GM18858 (cell line): ENCODE data around the gene ZBTB16.

Source experiments
- ATAC-seq: cut with Tn5 transposase; IDR thresholded peaks from one replicate; pipeline ENCODE4 v1.9.1; 2021; ENCODE audit not compliant: unreplicated experiment

The ZBTB16 gene

DNA sequence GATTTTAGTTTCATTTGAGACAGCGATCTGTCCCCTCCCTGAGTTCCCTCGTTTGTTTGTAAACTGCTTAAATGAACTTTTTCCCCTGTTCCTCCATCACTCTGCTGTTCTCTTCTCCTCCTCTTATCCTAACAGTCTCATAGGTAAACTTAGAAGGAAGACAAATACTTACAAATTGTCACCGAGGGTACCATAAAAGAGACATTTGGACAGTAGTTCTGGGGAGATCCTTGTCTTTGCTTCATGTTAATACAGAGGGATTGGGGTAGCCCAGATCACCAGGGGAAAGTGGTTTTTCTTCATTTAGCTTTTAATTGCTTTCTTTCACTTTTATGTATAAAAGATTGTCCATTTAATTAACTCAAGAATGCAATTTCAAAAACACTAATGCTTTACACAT lies 46.1 kb downstream of the ZBTB16 start:
- no peak for ATAC-seq

DNA sequence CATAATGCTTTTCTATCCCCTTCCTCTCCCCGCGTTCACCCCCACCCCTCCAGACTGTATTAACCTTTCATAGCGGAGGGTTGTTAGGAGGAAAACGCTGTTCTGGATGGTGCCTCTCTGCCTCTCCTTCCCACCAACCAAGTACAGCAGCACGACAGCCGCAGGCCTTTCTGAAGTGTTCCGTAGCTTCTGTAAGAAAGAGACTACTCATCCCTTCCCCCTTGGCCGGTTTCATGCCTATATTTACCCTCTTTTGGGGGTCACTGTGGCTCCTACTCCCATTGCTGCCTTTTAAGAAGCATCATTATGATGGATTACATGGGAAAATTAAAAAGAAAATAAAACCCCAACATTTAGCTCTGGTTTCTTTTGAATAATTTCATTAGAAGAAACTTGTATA lies 46.5 kb downstream of the ZBTB16 start:
- no peak for ATAC-seq

DNA sequence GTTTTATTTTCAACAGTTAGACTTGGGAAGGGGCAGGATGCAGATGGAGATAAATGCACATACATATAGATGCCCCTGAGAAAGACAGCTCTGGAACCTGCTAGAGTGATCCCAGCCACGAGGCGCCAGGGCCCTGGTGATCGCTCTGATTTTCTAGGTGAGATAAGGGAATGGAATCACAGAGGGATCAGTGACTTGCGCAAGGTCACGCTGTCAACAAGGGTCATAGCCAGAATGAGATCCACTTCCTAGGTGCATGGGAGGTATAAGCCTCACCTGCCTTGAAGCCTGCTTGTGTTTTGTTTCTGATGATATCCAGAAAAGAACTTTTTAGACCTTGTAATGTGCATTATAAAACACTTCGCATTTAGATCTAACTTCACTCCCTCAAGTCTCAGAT lies 47.5 kb downstream of the ZBTB16 start:
- no peak for ATAC-seq

DNA sequence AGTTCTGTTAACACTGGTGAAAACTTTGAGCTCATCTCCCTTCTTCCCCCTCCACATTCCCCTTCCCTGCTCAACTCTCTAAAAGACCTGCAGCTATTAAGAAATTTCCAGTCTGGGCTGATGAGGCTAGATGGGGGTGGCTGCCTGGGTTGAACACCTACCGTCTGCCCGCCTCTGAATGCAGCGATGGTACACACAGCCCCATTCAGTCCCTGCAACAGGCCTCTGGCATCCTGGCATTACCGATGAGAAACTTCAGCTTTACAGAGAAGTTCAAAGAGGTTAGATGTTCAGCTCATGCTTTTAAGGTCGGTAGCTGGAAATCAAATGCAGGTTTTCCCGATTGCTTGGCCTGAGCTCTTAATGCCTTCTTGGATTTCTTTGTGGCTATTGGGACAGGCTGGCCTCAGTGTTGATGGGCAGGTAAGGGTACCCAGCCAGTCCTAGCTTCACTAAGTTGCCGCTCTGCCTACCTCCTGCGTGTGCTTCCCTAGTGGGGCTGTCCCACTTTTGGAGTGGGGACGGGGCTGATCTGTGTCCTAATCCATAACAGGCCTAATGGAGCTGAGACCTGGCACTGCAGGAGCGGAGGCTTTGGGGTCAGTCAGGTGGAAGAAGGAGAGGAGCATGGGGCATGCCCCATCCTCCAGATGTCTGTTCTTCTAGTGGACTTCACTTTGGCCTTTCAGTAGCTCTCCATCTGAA lies 49.1 kb downstream of the ZBTB16 start:
- no peak for ATAC-seq

DNA sequence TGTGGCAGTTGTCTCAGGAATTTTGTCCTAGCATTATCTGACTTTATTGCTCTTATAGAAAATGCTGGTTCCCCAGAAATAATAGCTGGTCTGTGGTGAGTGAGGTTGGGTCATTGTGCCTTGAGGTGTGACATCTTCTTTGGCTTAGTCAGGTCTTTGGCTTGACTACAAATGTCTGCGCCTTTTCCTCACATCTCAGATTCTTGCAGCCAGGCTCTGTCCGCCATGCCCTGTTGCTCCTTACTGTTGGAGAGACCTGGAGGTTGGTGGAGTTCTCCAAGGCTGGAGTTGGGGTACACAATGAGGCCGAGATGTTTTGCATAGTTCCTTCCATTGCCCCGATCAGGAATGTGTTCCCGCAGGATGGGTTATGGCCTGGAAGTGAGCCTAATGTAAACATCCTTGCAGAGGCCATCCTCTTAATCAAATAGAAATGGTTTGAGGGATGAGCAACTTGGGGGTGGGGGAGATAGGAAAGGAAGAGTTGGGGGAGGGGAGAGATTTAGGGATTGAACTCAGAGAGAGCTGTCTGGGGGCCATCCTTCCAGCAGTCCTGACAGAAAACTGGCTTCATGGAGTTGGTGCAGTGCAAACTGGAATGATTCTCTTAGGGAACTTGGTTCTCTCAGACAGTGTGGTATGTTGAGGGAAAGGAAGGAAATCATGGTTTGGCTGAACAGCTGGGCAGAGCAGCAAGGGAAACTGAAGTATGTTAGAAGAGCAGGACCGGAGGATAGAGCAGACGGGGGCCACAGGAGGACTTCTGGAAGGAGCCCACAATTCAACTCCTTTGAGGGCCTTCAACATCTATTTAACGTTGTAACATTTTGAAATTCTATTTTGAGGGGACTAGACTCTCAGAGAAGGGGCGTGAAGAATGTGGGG lies 49.9 kb downstream of the ZBTB16 start:
- ATAC-seq, result no peak

DNA sequence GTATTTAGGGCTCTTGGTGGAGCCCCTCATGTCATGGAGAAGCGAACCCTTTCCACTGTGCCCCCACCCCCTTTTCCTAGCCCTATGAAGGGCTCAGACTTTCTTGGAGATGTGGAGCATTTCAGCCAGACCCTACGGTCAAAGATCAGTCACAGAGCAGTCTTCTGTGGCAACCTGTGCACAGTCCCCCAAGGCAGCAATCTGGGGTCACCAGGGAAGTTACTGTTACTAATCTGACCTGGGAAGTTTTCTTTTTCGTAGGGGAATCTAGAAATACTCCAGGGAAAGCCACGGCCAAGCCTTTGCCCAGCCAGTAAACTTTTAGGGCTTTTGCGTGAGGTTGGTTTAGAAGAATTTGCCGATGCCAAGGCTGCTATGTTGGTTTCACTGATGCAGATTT lies 50.6 kb downstream of the ZBTB16 start:
- ATAC-seq, result no peak

DNA sequence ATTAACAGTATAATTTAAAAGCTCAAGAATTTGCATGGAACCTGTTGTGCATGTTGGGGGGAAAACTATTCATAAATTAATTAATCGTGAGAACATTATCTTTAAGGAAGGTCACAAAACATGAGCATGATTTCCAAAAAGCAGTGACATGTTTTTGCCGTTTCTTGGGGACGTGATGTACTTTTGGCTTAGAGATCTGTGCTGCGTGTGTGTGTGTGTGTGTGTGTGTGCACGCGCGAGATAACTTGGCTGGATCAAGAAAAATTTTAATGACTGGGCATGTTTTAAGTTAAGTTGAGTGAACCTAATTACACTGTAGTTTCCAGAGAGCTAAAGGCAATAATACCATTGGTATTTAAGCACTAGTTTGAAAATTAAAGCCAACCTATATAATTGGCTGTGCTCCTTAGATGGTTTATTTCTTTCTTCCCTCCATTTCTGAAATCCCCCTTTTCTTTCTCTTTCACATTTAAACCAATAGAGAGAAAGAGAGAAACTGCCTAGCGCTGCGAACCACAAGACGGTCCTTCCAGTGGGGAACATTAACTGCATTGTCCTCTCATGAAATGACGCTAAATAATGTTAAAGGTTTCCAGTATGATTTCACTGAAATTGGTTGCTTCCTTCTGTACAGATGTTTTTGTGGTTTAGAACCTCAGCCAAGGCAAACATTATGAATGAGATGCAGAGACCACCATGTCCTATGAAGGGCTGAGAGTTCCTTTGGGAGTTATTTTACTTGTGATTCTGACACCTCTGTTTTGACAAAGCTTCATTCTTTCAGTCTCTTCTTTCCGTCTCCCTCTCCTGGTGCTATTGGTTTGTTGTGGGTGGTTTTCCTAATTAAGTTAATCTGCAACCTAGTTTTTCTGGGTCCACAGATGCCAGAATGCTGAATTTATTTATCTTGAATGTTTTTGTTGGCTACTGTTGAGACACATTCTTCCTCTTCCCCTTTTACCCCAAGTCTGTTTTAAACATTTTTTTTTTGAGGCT lies 51.7 kb downstream of the ZBTB16 start:
- no peak for ATAC-seq

DNA sequence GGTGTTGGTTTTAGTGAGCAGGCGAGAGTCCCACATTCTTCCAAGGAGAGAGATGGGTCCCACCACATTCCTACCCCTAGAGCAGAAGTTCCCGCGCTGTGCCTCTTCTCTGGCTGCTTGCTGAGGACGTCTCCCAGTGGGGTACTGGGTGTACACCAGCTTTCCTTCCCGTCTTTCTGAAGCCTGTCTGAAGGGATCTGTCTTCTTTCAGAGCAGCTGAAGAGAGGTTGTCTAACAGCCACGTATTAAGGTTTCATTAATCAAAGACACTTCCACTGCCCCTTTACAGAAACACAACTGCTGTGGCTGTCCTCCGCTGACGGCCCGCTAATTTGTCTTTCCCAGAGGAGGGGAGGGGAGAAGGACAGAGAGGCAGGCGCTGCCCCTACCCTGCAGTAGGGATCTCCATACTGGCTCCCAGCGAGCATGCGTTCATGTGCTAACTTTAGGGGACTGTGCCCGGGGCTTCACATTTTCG lies 56.0 kb downstream of the ZBTB16 start:
- ATAC-seq, result no peak

DNA sequence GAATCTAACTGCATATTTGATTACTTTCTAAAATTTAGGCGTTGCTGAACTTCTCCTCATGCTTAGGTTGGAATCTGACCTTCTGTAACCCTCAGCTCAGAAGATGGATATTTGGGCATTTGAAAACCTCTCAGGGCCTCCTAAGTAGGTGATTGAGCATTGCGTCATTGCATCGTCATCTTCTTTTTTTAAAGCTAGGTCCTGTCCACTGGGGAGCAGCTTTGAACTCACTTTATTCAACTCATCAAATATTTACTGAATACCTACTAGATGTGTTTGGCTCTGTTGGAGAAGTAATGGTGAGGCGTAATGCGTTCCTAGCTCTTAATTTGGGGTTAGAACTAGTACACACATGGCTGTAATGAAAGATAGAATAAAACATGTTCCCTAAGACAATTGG lies 56.8 kb downstream of the ZBTB16 start:
- ATAC-seq, result no peak

DNA sequence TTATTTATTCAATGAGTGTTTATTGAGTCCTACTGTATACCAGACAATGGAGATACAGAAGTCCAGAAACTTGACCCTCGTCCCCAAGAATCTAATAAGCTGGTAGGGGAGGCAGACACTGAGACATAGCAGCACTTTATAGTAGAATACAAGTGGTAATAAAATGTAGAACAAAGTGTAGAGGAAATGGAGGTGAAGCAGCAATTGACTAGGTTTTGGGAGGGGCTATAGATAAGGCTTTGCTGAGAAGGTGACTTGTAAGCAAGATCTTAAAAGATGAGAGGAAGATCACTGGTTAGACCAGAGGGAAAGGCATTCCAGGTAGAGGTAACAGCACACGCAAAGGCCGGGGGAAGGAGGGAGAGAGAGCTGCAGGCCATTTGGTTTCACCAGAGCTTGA lies 57.3 kb downstream of the ZBTB16 start:
- ATAC-seq, result no peak

DNA sequence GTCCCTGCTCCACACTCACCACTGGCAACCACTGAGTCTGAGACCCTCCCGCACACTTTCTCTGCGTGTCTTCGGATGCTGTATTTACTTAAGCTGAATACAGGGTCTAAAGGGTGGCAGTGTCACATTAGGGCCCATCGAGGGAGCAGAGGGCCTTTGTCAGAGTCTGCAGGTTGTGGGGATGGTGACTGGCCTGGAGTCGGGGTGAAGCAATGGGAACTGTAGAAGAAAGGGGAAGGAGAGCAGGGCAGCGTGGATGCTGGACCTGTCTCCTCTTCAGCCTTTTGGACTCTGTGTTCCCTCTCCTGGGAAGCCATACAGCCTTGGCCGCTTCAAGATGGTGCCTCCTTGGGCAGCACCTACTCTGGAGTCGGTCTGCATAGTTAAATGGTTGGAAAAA lies 61.1 kb downstream of the ZBTB16 start:
- no peak for ATAC-seq

DNA sequence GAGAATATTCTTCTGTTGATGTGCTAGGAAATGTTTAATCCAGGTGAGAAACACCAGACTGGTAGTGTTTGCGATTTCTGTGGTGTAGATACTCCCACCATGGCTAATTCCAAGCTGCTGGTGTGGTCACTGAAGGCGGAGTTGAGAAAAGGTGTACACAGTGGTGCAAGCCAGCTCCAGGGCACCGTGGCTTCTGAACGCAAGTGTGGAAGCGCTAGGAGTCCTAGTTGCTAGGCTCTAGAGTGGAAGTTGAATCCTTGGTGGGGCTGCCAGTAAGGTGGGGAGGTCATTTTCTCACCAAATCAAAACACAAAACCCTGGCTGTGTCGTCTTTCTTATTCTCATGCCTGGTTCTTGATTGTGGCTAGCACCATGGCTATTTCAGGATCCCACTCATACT lies 61.6 kb downstream of the ZBTB16 start:
- no peak for ATAC-seq

DNA sequence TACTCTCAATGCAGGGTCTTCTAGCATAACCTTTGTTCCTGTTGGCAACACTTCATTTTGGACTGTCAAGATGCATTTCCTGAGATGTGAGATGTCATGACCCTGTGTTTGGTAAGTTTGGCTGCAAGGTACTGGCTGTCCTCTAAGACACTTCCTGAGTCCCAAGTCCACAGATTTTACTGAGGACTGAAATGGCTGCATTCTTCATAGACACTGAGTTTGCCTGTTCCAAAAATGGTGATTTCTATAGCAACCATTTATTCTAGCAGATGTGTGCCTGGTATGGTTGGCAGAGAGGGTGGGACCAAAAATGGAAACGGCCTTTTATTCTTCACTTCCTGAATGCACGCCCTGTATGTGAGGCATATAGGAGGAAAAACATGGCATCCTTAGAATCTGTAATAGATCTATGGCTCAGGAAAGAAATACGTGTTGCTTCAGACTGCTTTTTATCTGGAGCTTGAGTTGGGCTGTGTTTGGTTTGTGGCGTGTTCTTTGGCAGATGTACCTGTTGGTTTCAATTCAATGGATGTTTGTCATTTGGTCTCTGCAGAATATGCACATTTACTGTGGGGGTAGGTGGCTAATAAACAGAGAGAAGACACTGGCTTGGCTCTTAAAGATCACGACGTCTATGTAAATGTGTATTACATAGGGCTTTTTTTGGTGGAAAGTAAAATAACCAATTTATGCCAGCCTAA lies 62.4 kb downstream of the ZBTB16 start:
- ATAC-seq, result no peak

DNA sequence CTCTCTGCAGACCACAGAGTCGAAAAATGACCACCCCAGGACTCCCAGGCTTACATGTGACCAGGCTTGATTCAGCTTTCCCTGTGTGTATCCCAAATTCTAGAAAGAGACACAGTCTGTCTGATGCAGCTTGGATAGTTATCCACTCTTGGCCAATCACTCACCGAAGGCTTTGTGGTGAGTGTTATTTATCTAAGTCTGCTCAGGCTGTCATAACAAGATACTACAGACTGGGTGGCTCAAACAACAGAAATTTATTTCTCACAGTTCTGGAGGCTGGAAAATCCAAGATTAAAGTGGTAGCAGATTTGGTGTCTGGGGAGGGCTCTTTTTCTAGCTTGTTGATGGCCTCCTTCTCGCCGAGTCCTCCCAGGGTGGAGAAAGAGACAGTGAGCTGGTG lies 63.2 kb downstream of the ZBTB16 start:
- ATAC-seq, result no peak

DNA sequence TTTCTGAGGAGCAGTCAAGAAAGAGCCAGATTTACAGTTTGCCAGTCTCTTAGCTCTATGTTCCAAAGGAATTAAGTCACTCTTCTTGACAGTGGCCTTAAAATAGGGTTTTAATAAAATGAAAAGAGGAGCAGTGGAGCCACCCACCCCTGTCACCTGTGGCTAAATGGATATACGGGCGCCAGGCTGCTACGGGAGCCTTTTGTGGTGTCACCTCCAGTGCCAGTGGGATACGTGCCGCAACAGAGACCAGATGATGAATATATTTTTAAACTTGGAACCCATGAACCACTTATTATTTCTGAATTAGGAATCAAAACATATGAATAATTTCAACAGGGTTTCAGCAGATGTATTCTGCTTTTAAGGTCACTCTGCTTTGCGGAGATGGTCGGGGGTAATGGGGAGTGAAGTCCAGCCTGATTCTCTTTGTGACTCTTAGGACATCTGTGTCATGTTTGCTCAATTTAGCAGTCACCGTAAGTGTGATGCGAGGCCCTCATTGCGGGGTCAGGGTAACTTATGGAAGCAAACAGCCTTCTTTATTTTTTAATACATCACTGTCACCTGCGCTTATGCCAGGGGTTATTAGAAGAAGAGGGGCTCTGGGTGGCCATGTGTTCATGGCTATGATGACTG lies 64.3 kb downstream of the ZBTB16 start:
- no peak for ATAC-seq

DNA sequence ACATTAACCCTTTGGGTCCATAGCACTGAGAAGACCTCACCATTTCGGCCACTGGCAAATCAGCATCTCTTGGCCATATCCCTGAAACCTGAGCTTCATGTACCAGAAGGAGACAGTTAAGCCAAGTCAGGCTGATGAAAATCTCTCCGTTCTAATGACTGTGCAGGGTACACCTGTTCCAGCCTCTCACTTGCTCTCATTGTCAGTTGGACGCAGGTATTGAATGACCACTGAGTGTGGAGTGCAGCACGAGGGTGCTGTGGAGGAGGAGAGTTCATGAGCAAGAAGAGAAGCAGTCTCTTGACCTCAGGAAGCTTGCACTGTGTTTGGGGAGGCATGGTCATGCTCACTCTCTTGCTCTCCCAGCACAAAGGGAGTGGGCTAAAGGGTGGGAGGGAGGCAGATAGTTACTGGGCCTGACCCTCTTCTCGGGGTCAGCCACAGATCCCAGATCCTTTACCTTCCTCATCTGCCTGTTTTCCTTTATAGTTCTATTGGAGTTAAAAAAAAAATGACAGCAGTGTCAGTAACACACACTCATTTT lies 65.2 kb downstream of the ZBTB16 start:
- ATAC-seq, result no peak

DNA sequence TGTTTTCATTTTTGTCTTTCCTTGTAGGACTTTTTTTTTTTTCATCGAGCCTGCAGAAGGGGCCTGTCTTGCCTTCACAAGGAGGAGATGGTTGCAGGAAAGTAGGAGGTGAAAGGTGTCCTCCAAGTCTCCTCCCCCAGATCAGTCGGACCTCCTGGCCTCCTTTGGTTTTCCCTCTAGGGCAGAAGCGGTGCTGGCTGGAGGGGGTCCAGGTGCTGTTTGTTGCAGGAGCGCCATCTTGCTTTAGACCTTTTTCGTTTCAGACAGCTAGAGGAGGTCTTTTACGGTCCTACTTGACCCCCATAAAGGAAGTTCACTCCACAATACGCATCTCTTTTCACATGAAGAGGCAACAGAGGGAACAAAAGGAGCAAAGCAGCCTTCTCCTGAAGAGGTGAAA lies 66.0 kb downstream of the ZBTB16 start:
- ATAC-seq, result no peak

DNA sequence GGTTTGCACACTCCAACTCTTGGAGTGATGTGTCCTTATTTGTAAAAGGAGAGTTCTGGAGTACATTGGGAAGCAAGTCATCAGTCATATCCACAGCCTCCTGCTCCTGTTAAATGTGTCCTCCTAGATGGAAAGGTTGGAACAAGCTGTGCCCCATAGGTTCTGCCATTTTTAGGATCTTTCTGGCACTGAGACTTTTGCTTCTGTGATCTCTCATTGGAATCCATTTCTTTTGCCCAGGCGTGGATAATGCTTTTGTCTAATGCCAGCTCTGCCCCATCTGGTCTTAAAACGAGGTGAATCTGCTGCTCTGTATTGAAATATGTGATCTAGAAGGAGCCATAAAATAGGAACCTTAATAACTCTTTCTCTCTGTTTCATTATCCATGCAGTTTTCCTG lies 66.4 kb downstream of the ZBTB16 start:
- ATAC-seq, result no peak

DNA sequence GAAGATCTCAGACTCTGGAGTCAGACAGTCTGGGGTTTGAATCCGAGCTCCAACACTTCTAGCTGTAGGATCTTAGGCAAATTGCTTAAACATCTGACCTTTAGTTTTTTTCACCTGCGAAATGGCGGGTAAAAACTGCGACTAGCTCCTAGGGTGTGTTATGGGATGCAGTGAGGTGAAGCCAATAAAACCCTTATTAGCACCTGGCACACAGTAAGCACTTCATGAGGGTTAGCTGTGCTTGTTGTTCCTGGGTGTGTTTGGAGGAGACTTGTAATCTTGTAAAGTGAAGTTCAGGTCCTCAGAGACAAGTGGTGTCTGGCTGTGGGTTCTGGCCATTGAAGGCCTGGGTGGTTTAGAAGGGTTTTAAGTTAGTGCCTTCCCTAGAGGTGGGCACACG lies 68.9 kb downstream of the ZBTB16 start:
- ATAC-seq, result no peak

DNA sequence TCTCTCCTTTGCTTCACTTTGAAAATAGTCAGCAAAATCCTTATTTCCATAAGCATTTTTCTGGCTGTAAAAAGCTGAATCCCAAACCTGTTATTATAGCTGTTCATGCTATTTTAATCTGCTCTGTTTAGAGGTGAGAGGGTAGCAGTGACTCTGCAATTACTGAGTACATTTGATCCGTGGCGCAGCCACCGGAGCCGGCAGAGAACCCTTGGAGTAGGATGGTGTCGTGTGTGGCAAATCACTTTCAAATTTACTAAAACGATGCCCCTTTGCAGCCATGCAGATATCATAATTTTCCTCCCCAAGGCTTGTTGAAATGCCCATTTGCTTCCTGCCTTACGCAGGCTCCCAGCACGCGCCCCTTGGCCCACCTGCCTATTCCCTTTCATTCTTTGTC lies 69.6 kb downstream of the ZBTB16 start:
- no peak for ATAC-seq
